GM18907 (cell line): ENCODE results near the gene TMEM114.

ENCODE experiments used
- ATAC-seq: cut with Tn5 transposase; IDR thresholded peaks from one replicate; pipeline ENCODE4 v1.9.1; 2021; ENCODE audit warnings: mild to moderate bottlenecking, moderate library complexity; ENCODE audit not compliant: unreplicated experiment

The TMEM114 gene

DNA sequence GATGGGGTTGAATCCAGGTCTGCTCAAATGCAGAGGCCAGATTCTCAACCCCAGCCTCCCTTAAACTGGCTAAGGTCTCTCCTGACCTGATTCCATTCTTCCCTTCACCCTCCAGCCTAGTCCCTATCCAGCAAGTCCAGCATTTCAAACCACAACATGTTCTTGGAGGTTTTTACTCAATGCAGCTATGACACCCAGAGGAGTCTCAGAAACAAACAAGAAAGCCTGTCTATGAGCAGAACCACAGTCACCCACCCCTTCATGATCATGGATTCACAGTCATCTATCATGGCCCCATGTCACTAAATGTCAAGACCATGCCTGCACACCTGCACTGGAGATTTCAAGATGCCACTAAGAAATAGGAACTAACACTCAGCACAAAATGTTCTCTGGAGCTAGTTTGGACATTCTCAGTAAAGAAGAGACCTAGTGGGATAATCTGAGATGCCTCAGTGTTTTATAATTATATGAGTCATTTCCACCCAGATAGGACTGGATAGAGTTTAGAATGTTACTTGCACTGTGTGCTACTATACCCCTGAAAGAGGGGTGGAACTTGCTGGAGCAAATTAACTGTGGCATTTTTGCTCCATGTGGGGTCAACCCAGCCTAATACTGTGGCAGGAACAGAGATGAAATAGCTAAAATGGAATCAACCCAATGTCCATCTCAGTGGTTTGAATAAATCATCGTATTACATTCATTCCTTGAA lies 21.7 kb upstream of the TMEM114 start:
- no peak for ATAC-seq

DNA sequence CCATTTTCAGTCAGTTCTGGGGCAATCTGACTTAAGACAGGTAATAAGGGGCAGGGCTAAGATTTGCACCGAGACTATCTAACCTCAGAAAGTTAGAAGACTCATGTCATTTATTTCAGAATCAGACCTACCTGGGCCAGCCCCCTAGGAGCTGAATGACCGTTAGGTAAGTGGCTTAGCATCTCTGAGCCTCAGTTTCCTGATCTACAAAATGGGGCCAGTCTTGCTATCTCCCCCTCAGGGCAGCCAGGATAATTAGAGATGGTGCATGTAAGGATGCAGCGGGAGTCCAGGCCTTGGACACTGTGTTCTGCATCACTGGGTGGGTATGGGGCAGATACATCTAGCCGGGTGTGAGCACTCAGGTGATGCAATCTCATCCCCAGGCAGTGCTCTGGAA lies 20.8 kb upstream of the TMEM114 start:
- no peak for ATAC-seq

DNA sequence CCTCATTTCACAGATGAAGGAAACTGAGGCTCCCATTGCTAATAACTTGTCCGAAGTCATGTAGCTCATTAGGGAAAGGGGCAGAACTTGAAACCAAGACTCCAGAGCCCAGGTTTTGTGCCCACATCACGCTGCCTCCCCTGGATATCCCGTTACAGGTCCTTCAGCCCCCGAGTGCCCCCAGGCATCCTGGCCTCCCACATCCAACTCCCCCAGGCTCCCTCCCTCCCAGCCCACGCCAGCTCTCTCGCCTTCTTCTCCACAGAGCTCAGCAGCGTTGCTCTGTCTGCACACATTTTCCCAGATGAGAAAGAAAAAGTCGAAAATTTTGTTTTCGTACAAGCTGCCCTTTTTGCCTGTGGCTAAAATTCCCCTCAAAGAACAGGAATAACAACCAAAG lies 16.9 kb upstream of the TMEM114 start:
- ATAC-seq: no peak

DNA sequence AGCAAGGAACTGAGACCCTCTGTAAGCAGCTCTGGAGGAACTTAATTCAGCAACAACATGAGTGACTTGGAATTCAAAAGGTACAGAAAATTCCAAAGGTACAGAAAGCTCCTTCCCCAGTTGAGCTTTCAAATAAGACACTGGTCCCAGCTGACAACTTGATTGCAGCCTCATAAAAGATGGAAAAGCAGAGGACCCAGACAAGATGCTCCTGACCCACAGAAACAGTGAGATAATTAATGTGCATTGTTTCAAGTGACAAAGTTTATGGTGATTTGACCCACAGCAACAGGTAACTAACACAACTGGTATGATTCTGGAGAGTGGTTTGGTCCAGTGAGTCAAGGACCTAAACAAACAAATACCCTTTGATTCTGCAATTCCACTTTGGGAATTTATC lies 15.2 kb upstream of the TMEM114 start:
- no peak for ATAC-seq

DNA sequence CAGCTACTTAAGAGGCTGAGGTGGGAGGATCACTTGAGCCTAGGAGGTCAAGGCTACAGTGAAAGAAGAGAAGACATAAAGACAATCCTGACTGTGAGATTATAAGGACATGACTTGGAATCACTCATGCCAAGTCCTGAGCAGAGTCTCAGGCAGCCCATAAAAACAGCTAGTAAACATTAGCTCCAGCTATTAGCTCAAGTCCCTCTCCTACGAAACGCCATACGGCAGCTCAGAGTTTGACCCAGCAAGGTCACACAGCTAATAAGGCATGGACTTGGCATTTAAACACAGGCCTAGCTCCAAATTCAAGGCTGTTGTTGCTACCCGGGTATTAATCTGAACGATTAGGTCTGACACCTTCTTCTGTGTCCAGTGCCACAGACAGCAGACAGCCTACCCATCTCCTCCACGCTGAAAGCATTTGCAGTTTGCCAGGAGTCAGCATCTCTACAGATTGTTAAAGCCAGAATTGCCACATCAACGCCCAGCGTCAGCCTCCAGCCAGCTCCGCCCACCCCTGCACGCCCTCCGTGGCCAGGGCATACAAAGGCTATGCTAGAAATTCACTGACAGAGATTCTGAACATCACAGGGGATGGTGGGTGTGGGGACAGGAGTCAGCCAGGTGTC lies 9.9 kb upstream of the TMEM114 start:
- ATAC-seq: no peak

DNA sequence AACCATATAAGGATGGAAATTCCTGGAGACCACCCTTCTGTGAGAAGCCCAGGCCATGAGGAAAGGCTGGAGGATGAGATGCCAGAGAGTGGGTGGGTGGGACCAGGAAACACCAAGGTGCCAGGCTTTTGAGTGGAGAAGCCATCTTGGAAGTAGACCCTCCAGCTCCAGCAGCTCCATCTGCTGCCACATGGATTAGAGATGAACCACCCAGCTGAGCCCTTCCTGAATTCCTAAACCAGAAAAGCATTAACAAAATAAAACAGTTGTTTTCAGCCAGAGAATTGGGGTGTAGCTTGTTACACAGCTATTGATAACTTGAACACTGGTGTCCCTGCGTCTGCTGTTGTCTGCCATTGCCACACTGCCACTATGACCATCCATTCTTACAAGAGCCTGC lies 6.3 kb upstream of the TMEM114 start:
- ATAC-seq: no peak

DNA sequence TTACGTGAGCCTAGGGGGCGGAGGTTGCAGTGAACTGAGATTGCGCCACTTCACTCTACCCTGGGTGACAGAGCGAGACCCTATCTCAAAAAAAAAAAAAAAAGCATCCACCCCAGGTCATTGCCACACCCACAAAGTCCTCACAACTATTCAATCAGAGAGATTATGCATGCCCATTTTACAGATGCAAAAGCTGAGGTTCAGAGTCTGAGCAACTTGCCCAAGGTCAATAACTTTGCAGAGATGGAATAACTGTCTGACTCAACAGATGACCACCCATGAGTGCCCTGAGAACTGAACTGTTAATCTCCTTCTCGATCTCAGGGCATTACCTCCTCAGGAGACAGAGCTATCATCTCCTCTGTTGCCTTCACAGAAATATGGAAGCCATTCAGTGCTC lies 5.5 kb upstream of the TMEM114 start:
- no peak for ATAC-seq

DNA sequence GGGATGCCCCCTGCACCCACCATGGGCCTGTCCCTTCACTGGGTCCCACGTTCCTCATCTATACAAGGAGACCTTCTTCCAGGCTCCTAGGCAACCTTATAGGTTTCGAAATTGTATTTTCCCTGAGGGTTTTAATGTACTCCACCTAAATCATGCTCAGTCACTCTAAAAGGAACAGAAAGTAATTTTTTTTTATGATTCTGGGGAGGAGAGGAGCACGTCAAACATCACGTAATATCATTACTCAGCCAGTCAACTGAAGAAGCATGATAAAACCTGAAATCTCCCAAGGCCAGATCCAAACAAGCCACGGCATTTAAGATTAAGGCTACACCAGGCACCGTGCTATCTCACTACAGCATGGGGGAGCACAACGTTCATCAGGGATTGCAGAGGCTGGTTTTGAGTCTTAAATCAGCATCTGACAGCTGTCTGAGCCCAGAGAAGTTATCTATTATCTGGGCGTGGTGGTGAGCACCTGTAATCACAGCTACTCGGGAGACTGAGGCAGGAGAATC lies 3.9 kb upstream of the TMEM114 start:
- no peak for ATAC-seq

DNA sequence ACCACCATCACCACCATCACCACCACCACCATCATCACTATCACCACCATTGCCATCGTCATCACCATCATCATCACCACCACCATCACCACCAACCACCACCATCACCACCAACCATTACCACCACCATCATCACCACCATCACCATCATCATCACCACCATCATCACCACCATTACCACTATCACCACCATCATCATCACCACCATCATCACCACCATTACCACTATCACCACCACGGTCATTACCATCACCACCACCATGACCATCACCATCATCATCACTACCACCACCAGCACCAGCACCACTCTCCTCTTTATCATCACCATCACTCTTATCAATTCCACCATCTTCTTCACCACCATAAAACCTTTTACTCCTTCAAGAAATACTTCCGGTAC lies 1.1 kb upstream of the TMEM114 start:
- no peak for ATAC-seq

DNA sequence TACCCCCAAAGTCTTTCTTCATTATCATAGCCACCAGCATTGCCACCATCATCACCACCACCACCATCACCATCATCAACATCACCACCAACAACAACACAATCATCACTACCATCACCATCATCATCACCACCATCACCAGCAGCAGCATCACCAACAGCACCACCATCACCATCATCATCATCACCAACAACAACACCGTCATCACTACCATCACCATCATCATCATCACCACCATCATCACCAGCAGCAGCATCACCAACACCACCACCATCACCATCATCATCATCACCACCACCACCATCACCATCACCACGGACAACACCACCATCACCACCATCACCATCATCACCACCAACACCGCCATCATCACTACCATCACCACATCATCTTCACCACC lies 500 bp upstream of the TMEM114 start:
- ATAC-seq: no peak

DNA sequence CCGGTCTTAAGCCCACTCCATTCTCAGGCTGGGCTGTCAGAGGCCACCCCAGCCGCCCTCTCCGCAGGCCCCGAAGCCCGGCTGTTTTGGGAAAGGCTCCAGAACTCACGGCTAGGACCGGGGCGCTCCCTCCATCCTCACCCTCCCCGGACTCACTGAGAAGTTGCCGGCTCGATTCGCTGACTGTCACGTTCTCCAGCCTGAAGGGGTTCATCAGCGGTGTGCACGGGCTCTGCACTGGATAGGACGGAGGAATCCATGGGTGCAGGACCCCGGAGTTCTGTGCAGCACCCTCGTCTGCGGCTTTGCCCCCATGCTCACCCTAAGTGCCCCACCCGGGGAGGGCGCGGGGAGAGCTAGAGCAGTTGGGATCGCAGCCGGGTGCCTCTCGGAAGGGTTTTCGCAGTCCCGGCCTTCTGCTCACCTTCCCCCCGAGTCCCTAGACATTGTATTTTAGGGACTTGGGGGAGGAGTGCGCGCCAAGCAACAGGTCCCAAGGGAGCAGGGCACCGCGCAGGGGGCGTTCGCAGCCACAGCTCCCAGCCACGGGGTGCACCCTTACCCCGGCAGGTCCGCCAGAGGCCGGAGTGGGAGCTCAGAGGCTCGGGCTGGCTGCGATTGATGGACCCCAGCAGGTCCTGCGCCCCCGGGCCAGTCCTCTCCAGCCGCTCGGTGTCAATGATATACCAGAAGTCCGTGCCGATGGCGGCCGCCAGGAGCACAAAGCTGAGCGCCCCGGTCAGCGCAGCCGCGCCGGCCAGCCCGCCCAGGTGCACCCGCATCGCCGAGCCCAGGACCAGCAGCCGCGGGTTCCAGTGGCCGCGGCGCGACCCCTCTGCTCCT lies 1.0 kb downstream of the TMEM114 start:
- ATAC-seq: no peak

DNA sequence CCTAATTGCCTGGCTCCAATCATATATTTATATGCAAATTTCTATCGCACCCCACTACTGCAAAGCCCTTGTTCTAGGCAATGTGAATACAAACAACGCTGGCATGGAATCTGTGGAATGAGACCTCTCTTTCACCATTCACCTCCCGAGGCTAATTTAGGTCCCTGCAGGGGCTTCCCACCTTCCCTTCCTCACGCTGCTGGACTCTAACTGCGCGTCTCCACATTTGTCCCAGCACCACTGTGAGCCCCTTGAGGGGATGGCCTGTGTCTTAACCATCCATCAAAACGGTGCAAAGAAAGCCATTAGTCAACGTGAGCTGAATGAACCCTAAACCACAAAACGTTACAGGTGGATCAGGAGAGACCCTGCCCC lies 1.6 kb downstream of the TMEM114 start:
- ATAC-seq: no peak

DNA sequence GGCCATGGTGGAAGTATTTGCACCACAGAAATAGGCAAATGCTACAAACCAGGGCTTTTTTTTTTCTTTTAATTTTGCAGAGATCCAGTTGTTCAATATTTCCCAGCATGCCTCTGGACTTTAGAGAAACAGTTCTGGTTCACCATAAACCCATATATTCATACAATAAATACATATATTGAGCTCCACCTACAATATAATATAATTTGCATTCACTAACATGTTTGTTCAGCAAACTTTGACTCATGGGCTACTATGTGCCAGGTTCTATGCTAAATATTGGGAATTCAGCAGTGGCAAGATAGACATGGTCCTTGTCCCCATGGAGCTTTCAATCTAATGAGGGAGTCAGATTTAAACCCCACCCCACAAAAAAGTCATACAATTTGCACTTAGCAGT lies 3.2 kb downstream of the TMEM114 start:
- ATAC-seq: no peak

DNA sequence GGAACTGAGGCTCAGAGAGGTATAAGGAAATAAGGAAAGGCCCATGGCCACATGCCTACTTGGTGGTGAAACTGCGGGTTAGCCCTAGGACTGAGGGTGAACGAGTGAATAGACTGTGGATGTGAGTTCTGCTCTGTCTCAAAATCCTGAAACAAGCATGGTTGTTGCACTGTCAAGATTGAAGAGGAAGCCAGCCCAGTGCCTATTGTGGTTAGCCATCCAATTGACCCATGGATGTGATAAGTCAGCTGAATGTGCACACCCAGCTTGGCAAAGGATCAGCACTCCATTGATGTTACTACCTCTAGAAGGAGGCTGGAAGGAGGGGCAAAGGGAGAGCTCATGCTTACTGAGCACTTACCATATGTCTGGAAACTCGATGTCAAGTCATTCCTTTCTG lies 4.5 kb downstream of the TMEM114 start:
- no peak for ATAC-seq

DNA sequence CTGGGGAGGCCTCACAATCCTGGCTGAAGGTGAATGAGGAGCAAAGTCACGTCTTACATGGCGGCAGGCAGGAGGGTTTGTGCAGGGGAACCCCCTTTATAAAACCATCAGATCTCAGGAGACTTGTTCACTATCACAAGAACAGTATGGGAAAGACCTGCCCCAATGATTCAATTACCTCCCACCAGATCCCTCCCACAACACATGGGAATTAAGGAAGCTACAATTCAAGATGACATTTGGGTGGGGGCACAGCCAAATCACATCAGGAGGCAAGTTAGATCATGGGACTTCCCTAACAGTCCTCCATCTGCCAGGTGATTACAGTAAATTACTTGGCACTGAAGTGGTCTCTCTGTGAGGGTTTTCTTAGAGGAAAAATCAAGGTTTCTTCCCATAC lies 5.3 kb downstream of the TMEM114 start:
- no peak for ATAC-seq

DNA sequence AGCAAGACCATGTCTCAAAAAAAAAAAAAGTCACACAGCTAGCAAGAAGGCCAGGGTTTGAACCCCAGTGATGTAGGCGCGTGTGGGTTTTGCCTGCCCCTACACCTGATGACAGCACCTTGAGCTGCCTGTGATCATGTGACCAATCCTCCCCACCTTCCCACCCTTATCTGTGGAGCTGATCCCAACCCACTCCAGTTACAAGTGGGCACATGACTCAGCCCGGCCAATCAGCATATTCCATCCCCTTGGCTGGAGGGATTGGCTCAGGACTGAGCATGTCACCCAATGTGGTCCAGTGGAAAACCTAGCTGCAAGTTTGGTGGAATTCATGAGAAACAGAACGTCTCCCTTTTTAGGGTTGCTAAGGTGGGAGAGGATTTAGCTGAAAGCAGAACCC lies 6.6 kb downstream of the TMEM114 start:
- no peak for ATAC-seq

DNA sequence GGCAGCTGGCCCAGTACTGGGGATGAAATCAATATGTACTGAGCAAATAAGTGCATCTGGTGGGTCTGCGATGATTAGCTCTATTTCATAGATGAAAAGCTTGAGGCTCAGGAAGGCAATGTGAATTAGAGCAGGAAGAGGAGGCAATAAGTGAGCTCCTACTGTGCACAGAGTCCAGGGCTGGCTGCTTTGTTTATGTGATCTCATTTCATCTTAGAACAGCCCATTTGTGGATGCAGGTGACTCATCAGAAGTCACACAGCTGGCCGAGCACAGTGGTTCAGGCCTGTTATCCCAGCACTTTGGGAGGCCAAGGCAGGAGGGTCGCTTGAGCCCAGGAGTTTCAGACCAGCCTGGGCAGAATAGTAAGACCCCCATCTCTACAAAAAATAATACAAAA lies 7.1 kb downstream of the TMEM114 start:
- no peak for ATAC-seq

DNA sequence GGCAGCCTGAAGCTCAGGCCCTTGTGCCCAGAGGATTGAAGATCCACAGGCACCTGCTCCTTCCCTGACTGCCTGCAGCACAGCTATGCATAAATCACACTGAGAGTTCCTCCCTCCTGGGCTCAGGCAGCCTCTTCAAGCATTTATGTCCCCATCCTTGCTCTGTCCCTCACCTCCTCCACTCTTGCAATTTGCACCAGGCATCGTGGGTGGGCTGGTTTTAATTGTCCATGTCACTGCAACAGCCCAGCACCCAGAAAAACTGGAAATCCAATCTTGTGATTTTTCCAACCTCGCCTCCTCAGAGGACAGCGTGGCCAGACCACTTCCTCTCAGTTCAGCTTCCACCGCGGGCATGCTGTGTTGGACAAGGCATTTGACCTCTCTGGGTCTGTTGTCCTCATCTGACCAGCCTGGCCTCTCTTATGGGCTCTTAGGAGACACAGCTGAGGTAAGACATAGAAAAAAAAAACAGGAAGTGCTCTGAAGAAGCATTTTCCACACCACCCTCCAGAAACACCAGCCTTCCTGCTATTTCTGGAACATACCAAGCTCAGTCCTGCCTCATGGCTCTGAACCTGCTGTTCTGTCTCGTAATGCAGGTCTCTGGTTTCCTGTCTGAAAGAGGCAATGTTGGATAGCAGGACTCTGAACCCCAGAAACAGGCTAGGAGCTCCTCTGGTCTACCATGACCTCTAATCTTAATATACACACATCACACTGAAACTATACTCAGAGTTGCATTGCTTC lies 8.3 kb downstream of the TMEM114 start:
- no peak for ATAC-seq

DNA sequence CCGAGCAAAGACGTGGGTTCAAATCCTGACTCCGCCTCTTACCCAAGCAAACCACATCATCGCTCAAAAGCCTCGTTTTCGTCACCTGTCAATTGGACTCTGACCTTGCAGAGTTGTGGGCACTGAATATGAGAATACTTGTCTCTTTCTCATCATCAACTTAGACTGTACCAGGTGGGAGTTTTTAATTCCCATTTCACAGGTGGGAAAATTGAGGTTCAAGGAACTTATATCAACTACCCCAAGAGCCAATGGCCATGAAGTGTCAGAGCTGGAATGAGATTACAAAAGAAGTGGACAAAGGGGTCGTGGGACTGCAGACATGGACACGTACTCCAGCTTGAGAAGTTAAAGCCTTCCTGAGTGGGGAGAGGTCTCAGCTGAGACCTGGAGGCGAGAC lies 10.8 kb downstream of the TMEM114 start:
- ATAC-seq: no peak

DNA sequence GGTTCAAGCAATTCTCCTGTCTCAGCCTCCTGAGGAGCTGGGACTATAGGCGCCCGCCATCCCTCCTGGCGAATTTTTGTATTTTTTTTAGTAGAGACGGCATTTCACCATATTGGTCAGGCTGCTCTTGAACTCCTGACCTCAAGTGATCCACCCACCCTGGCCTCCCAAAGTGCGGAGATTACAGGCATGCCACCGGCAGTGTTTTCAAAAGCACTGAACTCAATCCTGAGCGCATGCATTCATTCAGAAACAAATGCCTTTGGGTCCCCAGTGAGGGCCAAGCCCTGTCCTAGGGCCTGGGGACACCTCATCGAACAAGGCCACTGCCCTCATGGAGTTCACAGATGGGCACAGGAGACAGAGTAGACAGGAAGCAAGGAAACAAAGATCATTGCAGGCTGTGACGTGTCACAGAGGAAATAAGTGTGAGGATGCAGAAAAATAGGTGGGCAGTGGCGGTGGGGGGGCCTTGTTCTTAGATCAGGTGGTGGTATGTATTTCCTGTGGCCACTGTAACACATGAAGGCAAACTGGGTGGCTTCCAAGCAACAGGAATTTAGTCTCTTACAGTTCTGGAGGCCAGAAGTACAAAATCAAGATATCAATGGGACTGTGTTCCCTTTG lies 12.5 kb downstream of the TMEM114 start:
- no peak for ATAC-seq
